ENCODE measurements around the gene CCDC110.

Gene CCDC110

GRCh38 chr4:185515248-185515647 lies 43.7 kb upstream of the CCDC110 start:
- TF ChIP-seq REST (IDR thresholded peaks at IDR 0.05; ENCODE audit: insufficient replicate concordance, low read depth) (no peak), GABPA (IDR thresholded peaks at IDR 0.05; ENCODE audit: low read depth) (no peak), SPI1 (IDR thresholded peaks at IDR 0.05; ENCODE audit: borderline replicate concordance, low read depth) (no peak), CTCF (IDR thresholded peaks at IDR 0.05; ENCODE audit: insufficient read depth, low read length) (no peak), POLR2AphosphoS5 (IDR thresholded peaks at IDR 0.05; ENCODE audit: low read depth) (no peak)
- no peak for DNase-seq (ENCODE audit: low read depth in 1 of 2, low spot score in 1 of 2)

GRCh38 chr4:185514182-185514697 lies 42.7 kb upstream of the CCDC110 start:
- H3K27me3 ChIP-seq (ENCODE audit: insufficient read depth, poor library complexity, severe bottlenecking) = peaks cover 50% of the 10 kb centered on the region
- no peak overlapping the region for H3K4me3 ChIP-seq (replicated peaks; ENCODE audit: insufficient read depth, low read length)
- TF ChIP-seq SPI1 (IDR thresholded peaks at IDR 0.05; ENCODE audit: borderline replicate concordance, low read depth) = no peak
- no peak for TF ChIP-seq GABPA (IDR thresholded peaks at IDR 0.05; ENCODE audit: low read depth)
- TF ChIP-seq CTCF (IDR thresholded peaks at IDR 0.05; ENCODE audit: insufficient read depth, low read length) = no peak
- no peak for TF ChIP-seq REST (IDR thresholded peaks at IDR 0.05; ENCODE audit: insufficient replicate concordance, low read depth)
- TF ChIP-seq POLR2AphosphoS5 (IDR thresholded peaks at IDR 0.05; ENCODE audit: low read depth) = no peak
- DNase-seq (ENCODE audit: low read depth in 1 of 2, low spot score in 1 of 2) = no peak
- H3K27ac ChIP-seq (replicated peaks) = no peak overlapping the region

More at GRCh38 chr4:185515248-185515647, 43.7 kb upstream of the CCDC110 start:
- no peak overlapping the region for H3K27ac ChIP-seq (replicated peaks)
- H3K4me3 ChIP-seq (replicated peaks; ENCODE audit: insufficient read depth, low read length) = no peak overlapping the region
- peaks cover 42% of the 10 kb centered on the region for H3K27me3 ChIP-seq (ENCODE audit: insufficient read depth, poor library complexity, severe bottlenecking)

- no peak overlapping the region for H3K27ac ChIP-seq (replicated peaks)
- no peak overlapping the region for H3K4me3 ChIP-seq (replicated peaks; ENCODE audit: insufficient read depth, low read length)
- H3K27me3 ChIP-seq (ENCODE audit: insufficient read depth, poor library complexity, severe bottlenecking) = peaks cover 51% of the 10 kb centered on the region
- peak; percentile 16 to 57 for DNase-seq (ENCODE audit: low read depth in 1 of 2, low spot score in 1 of 2)
- TF ChIP-seq GABPA (IDR thresholded peaks at IDR 0.05; ENCODE audit: low read depth) (peak; percentile 77), REST (IDR thresholded peaks at IDR 0.05; ENCODE audit: insufficient replicate concordance, low read depth) (no peak), POLR2AphosphoS5 (IDR thresholded peaks at IDR 0.05; ENCODE audit: low read depth) (peak; percentile 100), CTCF (IDR thresholded peaks at IDR 0.05; ENCODE audit: insufficient read depth, low read length) (no peak), SPI1 (IDR thresholded peaks at IDR 0.05; ENCODE audit: borderline replicate concordance, low read depth) (no peak)
Measured at GRCh38 chr4:185513489-185514181, 42.1 kb upstream of the CCDC110 start.
